Upper lobe of right lung (tissue), 1 donor: ENCODE results near the gene TRAPPC10. TPM values are rescaled to one million over a fixed set of nuclear protein-coding genes. Genes with fewer than 3 reads are reported as not detected.

Source experiments
- ATAC-seq: fragments of 200-7000 bp; cut with Tn5 transposase; one replicate; pipeline ENCODE4 v1.9.1; 2020; ENCODE audit warnings: mild to moderate bottlenecking, moderate library complexity
- DNase-seq: peaks from one replicate; pipeline ENCODE4 v3.0.0-alpha.2; 2020
- H3K27ac ChIP-seq: fragments of 200-600 bp; one replicate; pipeline ENCODE4 v1.8.0; 2022
- H3K27me3 ChIP-seq: fragments of 200-600 bp; one replicate; pipeline ENCODE4 v1.8.0; 2022; ENCODE audit warnings: mild to moderate bottlenecking
- H3K36me3 ChIP-seq: fragments of 200-600 bp; one replicate; pipeline ENCODE4 v1.8.0; 2022
- H3K4me1 ChIP-seq: fragments of 200-600 bp; one replicate; pipeline ENCODE4 v1.8.0; 2022
- H3K4me3 ChIP-seq: fragments of 200-600 bp; one replicate; pipeline ENCODE4 v1.8.0; 2022; ENCODE audit warnings: mild to moderate bottlenecking
- H3K9me3 ChIP-seq: fragments of 200-600 bp; one replicate; pipeline ENCODE4 v1.8.0; 2022
- CTCF ChIP-seq: fragments of 200-600 bp; IDR thresholded peaks from one replicate; pipeline ENCODE4 v1.8.0; 2022; ENCODE audit warnings: antibody characterized with exemption
- intact Hi-C: fragments of 100-400 bp; cut with DNase I; formaldehyde crosslinking; loops from one replicate; pipeline ENCODE4 v1.11.0; 2022
- total RNA-seq: library from RNA; stranded (reverse); fragmentation: NEBNext Ultra II Directional; extraction: Animal tissue kit (Norgen Biotek cat#: 25700); gene quantifications from one replicate; pipeline ENCODE4 v1.2.1, GENCODE V29; 2021
- donor health status: DM: no; HTN: yes; CAD: no; lungs with severe emphysema.

The TRAPPC10 gene
- total RNA-seq, 1 donor from 2014 or later, result 42.6 TPM

GRCh38 chr21:44000360-44000759 is 11.7 kb upstream of the TRAPPC10 start:
- intact Hi-C loops, result no loop called here
- DNase-seq (no peak), ATAC-seq (no peak)
- TF ChIP-seq CTCF, result no peak
- Histone ChIP-seq H3K27me3 (no peaks in the 10 kb centered on the region), H3K4me1 (no peaks in the 10 kb centered on the region), H3K9me3 (no peaks in the 10 kb centered on the region), H3K27ac (no peak overlapping the region), H3K4me3 (no peak overlapping the region), H3K36me3 (no peaks in the 10 kb centered on the region)

- H3K36me3 ChIP-seq, result no peaks in the 10 kb centered on the region
- no peak overlapping the region for H3K4me3 ChIP-seq
- H3K4me1 ChIP-seq, result no peaks in the 10 kb centered on the region
- H3K9me3 ChIP-seq, result no peaks in the 10 kb centered on the region
- intact Hi-C loops, result no loop called here
- H3K27me3 ChIP-seq, result no peaks in the 10 kb centered on the region
- TF ChIP-seq CTCF, result no peak
- H3K27ac ChIP-seq, result no peak overlapping the region
- DNase-seq, result no peak
- no peak for ATAC-seq
Observed at GRCh38 chr21:44002511-44002910, 9.6 kb upstream of the TRAPPC10 start.

- no peak overlapping the region for H3K27ac ChIP-seq
- intact Hi-C loops, result no loop called here
- no peaks in the 10 kb centered on the region for H3K4me1 ChIP-seq
- no peak for TF ChIP-seq CTCF
- DNase-seq, result no peak
- no peaks in the 10 kb centered on the region for H3K27me3 ChIP-seq
- no peaks in the 10 kb centered on the region for H3K36me3 ChIP-seq
- no peaks in the 10 kb centered on the region for H3K9me3 ChIP-seq
- ATAC-seq, result no peak
- no peak overlapping the region for H3K4me3 ChIP-seq
Observed at GRCh38 chr21:44003307-44003966, 8.7 kb upstream of the TRAPPC10 start.

DNA sequence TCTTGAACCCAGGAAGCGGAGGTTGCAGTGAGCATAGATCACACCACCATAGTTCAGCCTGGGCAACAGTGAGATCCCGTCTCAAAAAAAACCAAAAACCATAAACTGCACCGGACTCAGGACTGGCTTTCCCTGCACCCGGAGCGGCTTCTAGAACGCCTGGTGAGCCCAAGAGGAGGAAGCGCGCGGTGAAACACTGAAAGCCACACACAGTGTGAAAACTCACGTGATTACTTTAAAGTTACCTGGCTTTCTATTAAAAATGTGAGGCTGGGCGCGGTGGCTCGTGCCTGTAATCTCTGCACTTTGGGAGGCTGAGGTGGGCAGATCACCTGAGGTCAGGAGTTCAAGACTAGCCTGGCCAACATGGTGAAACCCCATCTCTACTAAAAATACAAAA is 7.0 kb upstream of the TRAPPC10 start:
- H3K9me3 ChIP-seq, result no peaks in the 10 kb centered on the region
- no peak overlapping the region for H3K4me3 ChIP-seq
- no peaks in the 10 kb centered on the region for H3K27me3 ChIP-seq
- peak overlapping the region; percentile 73 for H3K27ac ChIP-seq
- H3K36me3 ChIP-seq, result no peaks in the 10 kb centered on the region
- no peak for DNase-seq
- intact Hi-C loops, result no loop called here
- no peak for TF ChIP-seq CTCF
- ATAC-seq, result no peak
- no peaks in the 10 kb centered on the region for H3K4me1 ChIP-seq

- Histone ChIP-seq H3K9me3 (no peaks in the 10 kb centered on the region), H3K36me3 (no peaks in the 10 kb centered on the region), H3K4me3 (no peak overlapping the region), H3K4me1 (no peaks in the 10 kb centered on the region), H3K27me3 (no peaks in the 10 kb centered on the region), H3K27ac (peak overlapping the region; percentile 73)
- ATAC-seq (peak; percentile 86), DNase-seq (no peak)
- intact Hi-C loops, result no loop called here
- TF ChIP-seq CTCF, result no peak
Observed at GRCh38 chr21:44005593-44005992, 6.5 kb upstream of the TRAPPC10 start.
